ENCODE data around the gene TNIK.
"Not testable (repeated sequence)": the region's sequence is repeated elsewhere in the genome, so short reads cannot be mapped to it uniquely, and the experiment has no call there.

TNIK gene

DNA sequence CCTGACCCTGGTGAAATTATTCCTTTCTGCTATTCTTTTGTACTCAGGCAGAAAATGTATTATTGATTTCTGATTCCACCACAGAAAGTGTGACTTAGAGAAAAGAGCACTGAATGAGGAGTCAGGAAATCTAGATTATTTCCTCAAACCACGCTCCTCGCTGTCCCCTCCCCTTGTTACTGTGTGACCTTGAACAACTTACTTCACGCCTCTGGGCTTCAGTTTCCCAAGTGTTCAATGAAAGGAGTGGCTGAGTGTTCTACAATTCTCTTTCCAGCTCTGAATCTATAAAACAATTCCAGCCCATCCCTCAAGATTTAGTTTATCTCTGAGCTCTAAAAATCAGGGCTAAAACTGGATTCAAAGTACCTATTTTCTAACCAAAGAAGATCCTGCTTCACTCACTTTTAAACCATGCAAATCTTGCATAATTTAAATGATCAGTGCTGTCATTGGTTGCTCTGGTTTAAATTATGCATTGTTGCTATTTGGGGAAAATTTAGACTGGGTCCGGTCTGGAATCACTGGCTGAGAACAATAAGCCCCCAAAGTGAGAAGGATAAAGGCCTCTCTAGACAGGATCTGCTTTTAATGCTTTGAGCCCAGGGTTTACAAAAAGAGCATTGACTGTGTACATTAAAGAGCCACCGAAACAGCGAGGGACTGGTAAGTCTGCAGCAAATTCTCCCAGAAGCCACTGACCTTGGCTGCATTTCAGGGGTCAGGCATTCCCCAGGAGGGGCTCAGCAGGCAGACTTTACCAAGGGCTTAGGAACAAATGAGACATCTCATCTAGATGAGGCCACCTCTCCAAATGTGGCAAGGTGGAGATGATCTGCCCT lies 3.2 kb downstream of the TNIK start:
- no peak for DNase-seq (ENCODE audit: low read depth)
- TF ChIP-seq, protein P1, sequence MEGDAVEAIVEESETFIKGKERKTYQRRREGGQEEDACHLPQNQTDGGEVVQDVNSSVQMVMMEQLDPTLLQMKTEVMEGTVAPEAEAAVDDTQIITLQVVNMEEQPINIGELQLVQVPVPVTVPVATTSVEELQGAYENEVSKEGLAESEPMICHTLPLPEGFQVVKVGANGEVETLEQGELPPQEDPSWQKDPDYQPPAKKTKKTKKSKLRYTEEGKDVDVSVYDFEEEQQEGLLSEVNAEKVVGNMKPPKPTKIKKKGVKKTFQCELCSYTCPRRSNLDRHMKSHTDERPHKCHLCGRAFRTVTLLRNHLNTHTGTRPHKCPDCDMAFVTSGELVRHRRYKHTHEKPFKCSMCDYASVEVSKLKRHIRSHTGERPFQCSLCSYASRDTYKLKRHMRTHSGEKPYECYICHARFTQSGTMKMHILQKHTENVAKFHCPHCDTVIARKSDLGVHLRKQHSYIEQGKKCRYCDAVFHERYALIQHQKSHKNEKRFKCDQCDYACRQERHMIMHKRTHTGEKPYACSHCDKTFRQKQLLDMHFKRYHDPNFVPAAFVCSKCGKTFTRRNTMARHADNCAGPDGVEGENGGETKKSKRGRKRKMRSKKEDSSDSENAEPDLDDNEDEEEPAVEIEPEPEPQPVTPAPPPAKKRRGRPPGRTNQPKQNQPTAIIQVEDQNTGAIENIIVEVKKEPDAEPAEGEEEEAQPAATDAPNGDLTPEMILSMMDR (conservative IDR thresholded peaks at IDR 0.05; ENCODE audit: low read length): no peak
- H3K4me3 ChIP-seq (ENCODE audit: low read length): no peak overlapping the region

DNA sequence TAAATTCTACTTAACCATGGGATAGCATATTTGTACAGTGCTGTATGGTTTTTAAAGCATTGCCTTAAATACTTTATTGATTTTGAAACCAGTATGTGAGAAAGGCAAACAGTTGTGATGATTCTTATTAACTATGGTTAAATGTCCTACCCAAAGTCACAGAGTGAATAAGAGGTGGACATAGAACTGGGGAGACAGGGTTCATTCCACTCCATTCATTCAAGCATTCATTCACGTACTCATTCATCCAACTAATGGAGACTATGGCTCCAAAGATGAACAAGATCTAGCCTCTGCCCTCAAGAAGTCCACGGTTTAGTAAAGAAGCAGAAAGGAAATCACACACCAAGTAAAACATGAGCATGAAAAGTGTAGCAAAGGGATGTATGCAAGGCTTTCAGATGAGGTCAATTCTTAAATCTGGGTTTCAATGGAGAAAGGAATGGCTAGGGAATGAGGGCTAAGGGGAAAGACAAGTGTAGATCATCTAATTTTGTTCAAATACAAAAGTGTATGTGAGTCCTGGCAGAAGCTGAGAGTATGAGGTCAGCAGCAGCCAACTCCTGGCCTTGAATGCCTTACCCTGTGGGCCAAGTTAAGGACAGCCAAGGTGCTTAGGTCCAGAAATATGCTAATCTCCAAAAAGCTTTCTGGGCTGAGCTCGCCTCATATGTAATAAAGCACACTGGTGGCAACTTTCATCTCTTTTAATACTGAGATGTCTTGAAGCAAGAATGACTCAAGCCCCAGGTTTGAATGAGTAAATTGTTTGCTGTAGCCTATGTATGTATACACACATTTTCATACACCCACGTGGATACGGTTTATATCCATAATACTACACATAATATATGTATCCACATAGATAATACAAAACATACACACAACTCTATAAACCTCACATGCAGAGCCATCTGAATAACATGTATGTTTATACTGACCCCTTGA lies 4.3 kb downstream of the TNIK start:
- no peak for DNase-seq (ENCODE audit: low read depth)
- no peak overlapping the region for H3K4me3 ChIP-seq (ENCODE audit: low read length)
- TF ChIP-seq, protein P1 (conservative IDR thresholded peaks at IDR 0.05; ENCODE audit: low read length): no peak

DNA sequence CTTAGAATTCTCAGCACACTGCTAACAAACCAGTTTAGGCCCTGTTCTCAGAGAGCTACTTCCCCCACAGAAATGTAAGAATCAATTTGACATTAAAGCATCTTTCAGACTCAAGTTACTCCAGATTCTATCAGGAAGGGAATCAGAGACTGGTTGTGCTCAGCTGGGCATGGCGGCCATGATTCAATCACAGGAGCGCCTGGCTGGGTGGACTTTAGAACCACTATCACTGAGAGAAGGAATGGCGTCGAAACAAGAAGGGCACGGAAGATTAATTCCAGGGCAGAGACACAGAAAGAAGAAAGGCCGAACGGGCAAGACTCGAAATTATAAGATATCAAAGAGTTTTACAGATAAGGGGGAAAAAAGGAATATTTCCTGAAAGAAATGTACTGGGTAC lies 6.2 kb downstream of the TNIK start:
- no peak overlapping the region for H3K4me3 ChIP-seq (ENCODE audit: low read length)
- TF ChIP-seq, protein P1 (conservative IDR thresholded peaks at IDR 0.05; ENCODE audit: low read length): no peak

DNA sequence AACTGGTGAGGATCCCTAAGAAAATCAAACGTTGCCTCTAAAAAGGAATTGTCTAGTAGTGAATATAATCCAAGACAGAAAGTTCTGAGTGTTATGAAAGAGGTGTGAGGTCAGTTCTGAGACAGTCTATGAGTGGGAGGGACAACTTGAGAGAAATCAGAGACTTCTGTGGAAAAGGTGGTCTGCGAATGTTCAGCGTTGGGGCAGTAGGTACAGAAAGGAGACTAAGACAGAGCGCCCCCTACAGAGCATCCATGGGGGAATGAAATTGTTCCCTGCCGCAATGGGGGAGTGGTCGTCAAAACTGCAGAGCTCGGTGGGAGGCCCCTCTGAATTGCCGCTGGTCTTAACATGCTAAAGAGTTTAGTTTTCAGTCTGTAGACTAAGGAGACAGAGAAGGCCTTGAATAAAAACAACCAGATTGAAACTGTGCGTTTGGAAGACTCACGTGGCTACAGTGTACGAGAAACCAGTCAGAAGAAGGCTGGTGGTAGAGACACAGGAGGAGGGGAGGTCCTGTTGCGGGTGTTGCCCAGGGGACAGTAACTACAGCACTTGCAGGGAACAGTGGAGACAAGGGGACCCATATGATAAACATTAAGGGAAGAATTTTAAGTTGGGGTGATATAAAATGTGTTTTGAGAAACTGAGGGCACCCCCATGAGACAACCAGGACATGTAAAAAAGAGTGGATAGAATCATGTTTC lies 6.9 kb downstream of the TNIK start:
- DNase-seq (ENCODE audit: low read depth): no peak
- H3K4me3 ChIP-seq (ENCODE audit: low read length): no peak overlapping the region
- TF ChIP-seq, protein P1 (conservative IDR thresholded peaks at IDR 0.05; ENCODE audit: low read length): no peak

More for the DNA sequence above, 6.2 kb downstream of the TNIK start:
- DNase-seq (ENCODE audit: low read depth): no peak

DNA sequence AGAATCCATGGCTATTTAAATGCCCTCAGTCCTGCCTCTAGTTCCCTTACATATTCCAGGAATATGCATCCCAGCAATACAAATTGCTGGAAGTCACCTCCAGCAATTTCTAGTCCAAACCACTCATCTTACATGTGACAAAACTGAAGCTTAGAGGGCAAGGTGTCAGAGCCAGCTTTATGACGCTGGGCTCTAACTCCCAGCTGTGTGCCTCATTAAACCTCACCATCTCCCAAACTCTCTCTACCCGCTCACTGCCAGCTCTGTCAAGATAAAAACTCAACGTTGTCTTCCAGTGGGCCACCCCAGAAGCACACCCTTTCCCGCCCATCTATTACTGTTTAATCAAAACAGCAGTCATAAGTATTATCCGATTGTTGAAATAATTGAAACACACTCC lies 7.9 kb downstream of the TNIK start:
- no peak overlapping the region for H3K4me3 ChIP-seq (ENCODE audit: low read length)
- no peak for DNase-seq (ENCODE audit: low read depth)
- TF ChIP-seq, protein P1 (conservative IDR thresholded peaks at IDR 0.05; ENCODE audit: low read length): no peak

DNA sequence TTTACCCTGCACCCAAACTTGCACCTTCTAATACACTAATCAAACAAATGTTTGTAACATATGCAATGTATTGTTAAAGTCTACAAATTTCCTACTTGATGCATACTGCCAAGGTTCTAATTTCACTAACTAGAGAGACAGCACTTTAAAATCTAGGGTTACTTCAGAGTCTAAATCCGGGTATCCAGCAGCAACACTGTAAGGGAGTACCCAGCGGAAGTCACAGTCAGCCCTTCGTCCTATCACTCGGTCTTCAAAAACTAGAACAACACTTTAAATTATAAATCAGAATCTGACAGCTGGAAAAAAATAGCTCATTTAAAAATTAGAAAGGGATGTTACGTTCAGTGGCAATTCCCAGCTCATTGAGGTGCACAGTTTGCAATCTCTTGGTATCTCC lies 8.3 kb downstream of the TNIK start:
- TF ChIP-seq, protein P1 (conservative IDR thresholded peaks at IDR 0.05; ENCODE audit: low read length): no peak
- no peak for DNase-seq (ENCODE audit: low read depth)
- no peak overlapping the region for H3K4me3 ChIP-seq (ENCODE audit: low read length)

DNA sequence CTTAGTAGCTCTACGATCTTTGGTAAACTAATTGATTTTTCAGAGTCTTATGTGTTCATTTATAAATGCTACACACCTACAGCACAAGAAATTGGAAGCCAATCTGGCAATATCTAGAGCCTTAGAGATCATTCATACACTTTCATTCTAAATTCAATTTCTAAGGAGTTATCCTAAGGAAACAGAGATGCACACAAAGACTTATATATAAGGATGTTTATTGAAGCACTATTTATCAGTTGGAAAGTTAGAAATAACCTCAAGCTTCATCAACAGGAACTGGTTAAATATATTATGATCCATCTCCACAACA lies 12.7 kb downstream of the TNIK start:
- H3K4me3 ChIP-seq (ENCODE audit: low read length); DNase-seq (ENCODE audit: low read depth): not testable (repeated sequence)
